ENCODE data around the gene LZTR1. TPM values are rescaled to one million over a fixed set of nuclear protein-coding genes. Genes with fewer than 3 reads are reported as not detected.
"Not testable (repeated sequence)": the region's sequence is repeated elsewhere in the genome, so short reads cannot be mapped to it uniquely, and the experiment has no call there.

LZTR1 gene
- total and polyA plus RNA-seq, 2 donors (not counting 3 experiments of a cell fraction or from before 2014, with no cell fraction given): 56.6 to 86.8 TPM

DNA sequence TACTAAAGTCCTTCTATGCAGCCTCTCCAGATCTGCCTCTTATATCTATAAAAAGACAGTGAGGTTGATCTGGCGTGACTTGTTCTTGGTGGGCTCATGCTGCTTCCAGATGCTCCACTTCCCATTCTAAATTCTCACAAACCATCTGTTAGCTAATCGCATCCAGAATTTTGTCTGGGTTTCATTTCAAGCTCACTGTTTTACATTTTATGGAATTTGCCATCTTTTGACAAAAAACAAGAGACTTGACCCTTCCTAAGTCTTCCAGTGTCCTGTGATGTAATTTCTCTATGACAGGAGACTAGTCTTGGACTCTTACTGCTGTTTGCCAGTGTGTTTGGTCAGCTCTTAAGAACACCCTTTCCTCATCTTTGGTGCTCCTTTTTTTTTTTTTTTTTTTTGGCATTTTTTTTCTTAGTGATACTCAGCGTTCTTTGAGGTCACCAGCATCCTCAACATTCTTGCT, 41.9 kb upstream of the LZTR1 start:
- FAIRE-seq (no peak), DNase-seq (ENCODE audit: low read depth, low spot score) (no peak)
- Histone ChIP-seq H3K79me2 (ENCODE audit: control insufficient read depth, insufficient read depth, low read length) (peaks cover 94% of the 10 kb centered on the region), H3K9me3 (replicated peaks; ENCODE audit: control insufficient read depth, insufficient read depth, low read length) (no peaks in the 10 kb centered on the region), H3K36me3 (ENCODE audit: control insufficient read depth in 2 of 2, extremely low read depth in 1 of 2, insufficient read depth in 2 of 2, low read length in 2 of 2) (peaks cover 2 to 3% of the 10 kb centered on the region in 2 experiments), H3K4me2 (ENCODE audit: insufficient read depth, low read length) (no peak overlapping the region), H3K4me3 (replicated peaks in 1 of 3; ENCODE audit: insufficient read depth in 1 of 3, low read depth in 1 of 3, low read length in 3 of 3) (no peak overlapping the region), H3K27ac (ENCODE audit: insufficient read depth, low read depth, low read length) (no peak overlapping the region), H4K20me1 (replicated peaks; ENCODE audit: control insufficient read depth, extremely low read depth, insufficient read depth, low read length) (peaks cover 24% of the 10 kb centered on the region), H3K9ac (replicated peaks; ENCODE audit: extremely low read depth, insufficient read depth, low read length) (no peak overlapping the region), H2AFZ (ENCODE audit: low read depth, low read length) (no peak overlapping the region), H3K9me1 (replicated peaks; ENCODE audit: control insufficient read depth, extremely low read depth, insufficient read depth, low read length) (no peaks in the 10 kb centered on the region), H3K27me3 (ENCODE audit: control insufficient read depth in 2 of 2, insufficient read depth in 2 of 2, low read length in 2 of 2) (no peaks in the 10 kb centered on the region), H3K4me1 (ENCODE audit: control insufficient read depth, extremely low read depth, insufficient read depth, low read length) (peaks cover 2% of the 10 kb centered on the region)
- intact Hi-C loops (cut with micrococcal nuclease): no loop called here
- ChIA-PET POLR2A (no interaction called here), CTCF (interaction anchor here (0.8 to 1.0 kb wide), 2 partner anchors 11 to 23 kb away, joined by 3 to 4 read pairs; partner anchors contain the start of gene CRKL)
- dilution Hi-C loops (cut with MboI; ENCODE audit: extremely low pct_ligation_motif_present, low sequenced_read_pairs): no loop called here
- TF ChIP-seq JUN (IDR thresholded peaks at IDR 0.05; ENCODE audit: borderline replicate concordance, insufficient read depth, insufficient read length, low read depth): no peak
- no peak for TF ChIP-seq POLR2AphosphoS5 (IDR thresholded peaks at IDR 0.05; ENCODE audit: insufficient read depth, low read depth, low read length)
- BruUV-seq (replicated peaks): no TSS peak

DNA sequence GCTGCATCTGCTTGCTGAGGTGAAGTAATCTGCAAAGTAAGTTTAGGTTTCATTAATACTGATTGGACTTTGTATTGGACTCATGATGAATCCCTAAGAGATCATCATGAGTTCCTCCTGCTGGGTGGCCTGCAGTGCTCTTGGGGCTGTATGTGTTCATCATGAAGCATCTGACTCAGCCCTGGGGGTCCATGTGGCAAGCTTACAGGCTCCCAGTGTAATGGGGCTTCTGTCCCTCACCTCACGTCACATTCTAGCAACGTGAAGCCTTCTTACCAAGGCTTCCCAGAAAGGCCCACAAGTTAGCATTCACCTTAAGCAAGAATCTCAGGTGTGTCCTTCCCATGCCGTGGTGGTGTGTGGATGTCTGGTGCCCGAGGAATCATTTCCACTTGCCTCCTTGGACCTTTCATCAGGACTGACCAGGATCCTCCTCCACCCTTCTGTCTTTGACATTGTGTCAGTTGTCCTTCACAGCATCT, 41.2 kb upstream of the LZTR1 start:
- H3K36me3 ChIP-seq (ENCODE audit: control insufficient read depth in 2 of 2, extremely low read depth in 1 of 2, insufficient read depth in 2 of 2, low read length in 2 of 2): peaks cover 2 to 3% of the 10 kb centered on the region in 2 experiments
- TF ChIP-seq MYC (IDR thresholded peaks at IDR 0.05; ENCODE audit: low read depth, low read length) (no peak), JUN (IDR thresholded peaks at IDR 0.05; ENCODE audit: borderline replicate concordance, insufficient read depth, insufficient read length, low read depth) (no peak)
- ChIA-PET POLR2A (no interaction called here), CTCF (interaction anchor here (0.9 kb wide), 1 partner anchor 20 kb away, joined by 4 read pairs; no protein-coding TSS in a partner anchor)
- H3K9me3 ChIP-seq (replicated peaks; ENCODE audit: control insufficient read depth, insufficient read depth, low read length): no peaks in the 10 kb centered on the region
- H3K4me1 ChIP-seq (ENCODE audit: control insufficient read depth, extremely low read depth, insufficient read depth, low read length): peaks cover 9% of the 10 kb centered on the region
- DNase-seq (ENCODE audit: low read depth, low spot score): no peak
- peaks cover 26% of the 10 kb centered on the region for H4K20me1 ChIP-seq (replicated peaks; ENCODE audit: control insufficient read depth, extremely low read depth, insufficient read depth, low read length)
- no peak overlapping the region for H3K9ac ChIP-seq (replicated peaks; ENCODE audit: extremely low read depth, insufficient read depth, low read length)
- no peaks in the 10 kb centered on the region for H3K27me3 ChIP-seq (ENCODE audit: control insufficient read depth in 2 of 2, insufficient read depth in 2 of 2, low read length in 2 of 2)
- H3K9me1 ChIP-seq (replicated peaks; ENCODE audit: control insufficient read depth, extremely low read depth, insufficient read depth, low read length): no peaks in the 10 kb centered on the region
- no peak for FAIRE-seq
- no peak overlapping the region for H2AFZ ChIP-seq (ENCODE audit: low read depth, low read length)
- BruUV-seq (replicated peaks): no TSS peak
- H3K27ac ChIP-seq (ENCODE audit: insufficient read depth, low read depth, low read length): no peak overlapping the region
- intact Hi-C loops (cut with micrococcal nuclease) (no loop called here), dilution Hi-C loops (cut with MboI; ENCODE audit: extremely low pct_ligation_motif_present, low sequenced_read_pairs) (no loop called here)
- H3K79me2 ChIP-seq (ENCODE audit: control insufficient read depth, insufficient read depth, low read length): peaks cover 94% of the 10 kb centered on the region
- no peak overlapping the region for H3K4me2 ChIP-seq (ENCODE audit: insufficient read depth, low read length)
- no peak overlapping the region for H3K4me3 ChIP-seq (replicated peaks in 1 of 3; ENCODE audit: insufficient read depth in 1 of 3, low read depth in 1 of 3, low read length in 3 of 3)

DNA sequence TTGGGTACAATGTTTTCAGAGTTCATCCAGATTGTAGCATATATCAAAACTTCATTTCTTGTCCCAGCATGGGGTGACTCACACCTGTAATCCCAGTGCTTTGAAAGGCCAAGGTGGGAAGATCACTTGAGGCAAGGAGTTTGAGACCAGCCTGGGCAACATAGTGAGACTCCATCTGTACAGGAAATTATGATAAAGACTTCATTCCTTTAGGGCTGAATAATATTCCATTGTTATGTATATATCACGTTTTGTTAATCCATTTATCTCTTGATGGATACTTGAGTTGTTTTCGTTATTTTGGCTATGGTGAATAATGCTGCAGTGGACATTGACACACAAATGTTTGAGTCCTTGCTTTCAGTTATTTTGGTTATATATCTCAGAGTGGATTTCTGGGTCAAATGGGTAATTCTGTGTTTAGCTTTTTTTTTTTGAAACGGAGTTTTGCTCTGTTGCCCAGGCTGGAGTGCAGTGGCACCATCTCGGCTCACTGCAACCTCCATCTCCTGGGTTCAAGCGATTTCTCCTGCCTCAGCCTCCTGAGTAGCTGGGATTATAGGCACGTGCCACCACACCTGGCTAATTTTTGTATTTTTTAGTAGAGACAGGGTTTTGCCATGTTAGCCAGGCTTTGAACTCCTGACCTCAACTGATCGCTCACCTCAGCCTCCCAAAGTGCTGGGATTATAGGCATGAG, 39.7 kb upstream of the LZTR1 start:
- intact Hi-C loops (cut with micrococcal nuclease); H2AFZ ChIP-seq (ENCODE audit: low read depth, low read length); BruUV-seq (replicated peaks); DNase-seq (ENCODE audit: low read depth, low spot score); H3K4me3 ChIP-seq (replicated peaks in 1 of 3; ENCODE audit: insufficient read depth in 1 of 3, low read depth in 1 of 3, low read length in 3 of 3); H3K9me3 ChIP-seq (replicated peaks; ENCODE audit: control insufficient read depth, insufficient read depth, low read length); H3K9ac ChIP-seq (replicated peaks; ENCODE audit: extremely low read depth, insufficient read depth, low read length); POLR2A ChIA-PET; H3K27ac ChIP-seq (ENCODE audit: insufficient read depth, low read depth, low read length); dilution Hi-C loops (cut with MboI; ENCODE audit: extremely low pct_ligation_motif_present, low sequenced_read_pairs); H3K4me2 ChIP-seq (ENCODE audit: insufficient read depth, low read length); H3K9me1 ChIP-seq (replicated peaks; ENCODE audit: control insufficient read depth, extremely low read depth, insufficient read depth, low read length); H3K36me3 ChIP-seq (ENCODE audit: control insufficient read depth in 2 of 2, extremely low read depth in 1 of 2, insufficient read depth in 2 of 2, low read length in 2 of 2); H3K27me3 ChIP-seq (ENCODE audit: control insufficient read depth in 2 of 2, insufficient read depth in 2 of 2, low read length in 2 of 2): not testable (repeated sequence)
- peaks cover 19% of the 10 kb centered on the region for H3K4me1 ChIP-seq (ENCODE audit: control insufficient read depth, extremely low read depth, insufficient read depth, low read length)
- CTCF ChIA-PET: interaction anchor here (0.8 to 1.3 kb wide), 2 partner anchors 22 to 25 kb away, joined by 3 read pairs; partner anchors contain the start of gene CRKL
- FAIRE-seq: peak; percentile 78
- H3K79me2 ChIP-seq (ENCODE audit: control insufficient read depth, insufficient read depth, low read length): peaks cover 95% of the 10 kb centered on the region
- H4K20me1 ChIP-seq (replicated peaks; ENCODE audit: control insufficient read depth, extremely low read depth, insufficient read depth, low read length): peaks cover 22% of the 10 kb centered on the region

All from endothelial cell of umbilical vein (primary cell).